GM23338 (cell line): ENCODE data around the gene PTPN21. TPM values are rescaled to one million over a fixed set of nuclear protein-coding genes. Genes with fewer than 3 reads are reported as not detected.

Source experiments
- ATAC-seq: fragments of 200-7000 bp; cut with Tn5 transposase; 3 replicates; pipeline ENCODE4 v1.9.1; 2020
- DNase-seq: peaks from one replicate; pipeline ENCODE4 v3.0.0-alpha.2; 2015; ENCODE audit warnings: low spot score
- H2AFZ ChIP-seq: fragments of 200-600 bp; sonication (generic); 2 replicates; pipeline ENCODE4 v1.8.0; 2016; ENCODE audit warnings: antibody characterized with exemption, mild to moderate bottlenecking, moderate library complexity
- H3F3A ChIP-seq: fragments of 200-600 bp; sonication (generic); replicated peaks from 2 replicates; pipeline ENCODE4 v1.8.0; 2017; ENCODE audit warnings: antibody characterized with exemption, mixed run types, low read depth
- H3K27ac ChIP-seq: fragments of 200-600 bp; sonication (generic); 2 replicates; pipeline ENCODE4 v1.6.1; 2016; ENCODE audit warnings: low read depth
- H3K27me3 ChIP-seq: fragments of 200-600 bp; sonication (generic); 2 replicates; pipeline ENCODE4 v1.8.0; 2016; ENCODE audit warnings: mild to moderate bottlenecking, mixed run types, moderate library complexity; ENCODE audit not compliant: insufficient read depth
- H3K36me3 ChIP-seq: fragments of 200-600 bp; sonication (generic); 2 replicates; pipeline ENCODE4 v1.8.0; 2016; ENCODE audit warnings: mild to moderate bottlenecking; ENCODE audit not compliant: insufficient read depth
- H3K4me1 ChIP-seq: fragments of 200-600 bp; sonication (generic); 2 replicates; pipeline ENCODE4 v1.8.0; 2016; ENCODE audit warnings: mild to moderate bottlenecking, moderate library complexity; ENCODE audit not compliant: insufficient read depth
- H3K4me2 ChIP-seq: fragments of 200-600 bp; sonication (generic); 2 replicates; pipeline ENCODE4 v1.7.1; 2017; ENCODE audit warnings: mixed run types
- H3K4me3 ChIP-seq: fragments of 200-600 bp; sonication (generic); 2 replicates; pipeline ENCODE4 v1.6.1; 2016; ENCODE audit warnings: mixed run types
- H3K79me2 ChIP-seq: fragments of 200-600 bp; sonication (generic); replicated peaks from 2 replicates; pipeline ENCODE4 v1.8.0; 2017; ENCODE audit warnings: mild to moderate bottlenecking; ENCODE audit not compliant: insufficient read depth
- H3K9me2 ChIP-seq: fragments of 200-600 bp; sonication (generic); 2 replicates; pipeline ENCODE4 v1.8.0; 2017; ENCODE audit not compliant: insufficient read depth
- H4K20me1 ChIP-seq: fragments of 200-600 bp; sonication (generic); replicated peaks from 2 replicates; pipeline ENCODE4 v1.8.0; 2017; ENCODE audit warnings: mild to moderate bottlenecking; ENCODE audit not compliant: insufficient read depth
- H3K27ac Mint-ChIP-seq: 2 replicates; pipeline ENCODE4 v1.8.0; 2020; ENCODE audit warnings: inconsistent platforms, mild to moderate bottlenecking, moderate library complexity, mixed read lengths
- H3K27me3 Mint-ChIP-seq: 3 replicates; pipeline ENCODE4 v1.8.0; 2022; ENCODE audit warnings: low read depth, mild to moderate bottlenecking, moderate library complexity, mixed read lengths, inconsistent platforms; ENCODE audit not compliant: insufficient read depth, poor library complexity
- H3K36me3 Mint-ChIP-seq: 3 replicates; pipeline ENCODE4 v1.8.0; 2021; ENCODE audit warnings: low read depth, mild to moderate bottlenecking, inconsistent platforms, moderate library complexity, mixed read lengths
- H3K4me1 Mint-ChIP-seq: 3 replicates; pipeline ENCODE4 v1.8.0; 2020; ENCODE audit warnings: mild to moderate bottlenecking, inconsistent platforms, mixed read lengths
- H3K4me3 Mint-ChIP-seq: 3 replicates; pipeline ENCODE4 v1.8.0; 2021; ENCODE audit warnings: moderate library complexity, mild to moderate bottlenecking, inconsistent platforms, mixed read lengths
- H3K9me3 Mint-ChIP-seq: 3 replicates; pipeline ENCODE4 v1.8.0; 2020; ENCODE audit warnings: moderate library complexity, mild to moderate bottlenecking, inconsistent platforms, mixed read lengths
- CREB1 ChIP-seq: fragments of 250-450 bp; sonication (Bioruptor Pico); IDR thresholded peaks from 2 replicates; pipeline ENCODE4 v1.5.0; 2020; ENCODE audit warnings: low read depth, mild to moderate bottlenecking, moderate library complexity
- EZH2phosphoT487 ChIP-seq: fragments of 200-600 bp; sonication (generic); IDR thresholded peaks from one replicate; pipeline ENCODE4 v1.8.1; 2018; ENCODE audit warnings: antibody characterized with exemption; ENCODE audit not compliant: unreplicated experiment
- JUNB ChIP-seq: IDR thresholded peaks from one replicate; pipeline ENCODE4 v1.6.1; 2016; ENCODE audit warnings: antibody characterized with exemption; ENCODE audit not compliant: unreplicated experiment
- NANOG ChIP-seq: IDR thresholded peaks from 2 replicates; pipeline ENCODE4 v1.6.1; 2016; ENCODE audit warnings: antibody characterized with exemption, borderline replicate concordance
- POLR2AphosphoS5 ChIP-seq: IDR thresholded peaks from 2 replicates; pipeline ENCODE4 v1.6.1; 2016; ENCODE audit warnings: antibody characterized with exemption, low read depth
- STAT1 ChIP-seq: IDR thresholded peaks from one replicate; pipeline ENCODE4 v1.6.1; 2016; ENCODE audit warnings: antibody characterized with exemption; ENCODE audit not compliant: unreplicated experiment
- ZNF331 ChIP-seq: fragments of 250-450 bp; sonication (Bioruptor Pico); IDR thresholded peaks from 2 replicates; pipeline ENCODE4 v1.5.0; 2020; ENCODE audit warnings: low read depth, mild to moderate bottlenecking, moderate library complexity
- polyA plus RNA-seq: library from polyadenylated mRNA; unstranded; fragments of >200 nt; fragmentation: Nextera tagmentation; extraction: Ambion mirVana; gene quantifications from 2 replicates; pipeline ENCODE4 v1.2.1, GENCODE V29; 2016
- total RNA-seq: library from RNA; depleted of rRNA; stranded (reverse); fragments of >200 nt; shearing (Covaris generic); gene quantifications from 2 replicates; pipeline ENCODE4 v1.2.3, GENCODE V29; 2014
- TF ChIP-seq, protein P1 (sequence below), 2 experiments: fragments of 200-600 bp in 1 of 2; sonication (generic) in 1 of 2; conservative IDR thresholded peaks; 2 replicates each; pipeline versions ENCODE4 v1.5.1 to v1.6.1; 2016 to 2017; ENCODE audit warnings: antibody characterized with exemption in 2 of 2, low read depth in 2 of 2, mild to moderate bottlenecking in 2 of 2, moderate library complexity in 1 of 2
- TF ChIP-seq, protein P2 (sequence below): IDR thresholded peaks from one replicate; pipeline ENCODE4 v1.6.1; 2018; ENCODE audit warnings: antibody characterized with exemption; ENCODE audit not compliant: unreplicated experiment
- TF ChIP-seq, protein P3 (sequence below): IDR thresholded peaks from 2 replicates; pipeline ENCODE4 v1.6.1; 2016; ENCODE audit warnings: antibody characterized with exemption

The PTPN21 gene
- total and polyA plus RNA-seq, 2 experiments from 2014 or later = 2.7 to 5.6 TPM

DNA sequence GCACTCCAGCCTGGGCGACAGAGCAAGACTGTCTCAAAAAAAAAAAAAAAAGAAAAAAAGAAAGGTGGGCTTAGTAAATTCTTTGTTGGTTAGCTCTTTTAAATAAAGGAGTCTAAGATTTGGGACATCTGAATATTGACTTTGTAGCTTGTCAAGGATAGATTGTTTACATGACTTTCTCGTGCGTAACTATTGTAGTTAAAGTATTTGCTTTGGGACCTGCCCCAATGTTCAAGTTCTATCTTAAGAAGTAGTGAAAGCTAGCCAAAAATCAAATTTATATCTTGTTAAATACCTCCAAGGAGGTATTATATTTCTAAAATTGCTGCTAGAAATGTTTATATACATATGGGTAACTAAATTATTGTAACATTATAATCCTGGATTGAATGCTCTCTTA is 32.4 kb downstream of the PTPN21 start:
- H3K27ac ChIP-seq = no peak overlapping the region
- H3K4me3 Mint-ChIP-seq = no peak overlapping the region
- DNase-seq = no peak
- TF ChIP-seq JUNB (no peak), NANOG (no peak), EZH2phosphoT487 (no peak), POLR2AphosphoS5 (no peak)
- TF ChIP-seq, protein P1, sequence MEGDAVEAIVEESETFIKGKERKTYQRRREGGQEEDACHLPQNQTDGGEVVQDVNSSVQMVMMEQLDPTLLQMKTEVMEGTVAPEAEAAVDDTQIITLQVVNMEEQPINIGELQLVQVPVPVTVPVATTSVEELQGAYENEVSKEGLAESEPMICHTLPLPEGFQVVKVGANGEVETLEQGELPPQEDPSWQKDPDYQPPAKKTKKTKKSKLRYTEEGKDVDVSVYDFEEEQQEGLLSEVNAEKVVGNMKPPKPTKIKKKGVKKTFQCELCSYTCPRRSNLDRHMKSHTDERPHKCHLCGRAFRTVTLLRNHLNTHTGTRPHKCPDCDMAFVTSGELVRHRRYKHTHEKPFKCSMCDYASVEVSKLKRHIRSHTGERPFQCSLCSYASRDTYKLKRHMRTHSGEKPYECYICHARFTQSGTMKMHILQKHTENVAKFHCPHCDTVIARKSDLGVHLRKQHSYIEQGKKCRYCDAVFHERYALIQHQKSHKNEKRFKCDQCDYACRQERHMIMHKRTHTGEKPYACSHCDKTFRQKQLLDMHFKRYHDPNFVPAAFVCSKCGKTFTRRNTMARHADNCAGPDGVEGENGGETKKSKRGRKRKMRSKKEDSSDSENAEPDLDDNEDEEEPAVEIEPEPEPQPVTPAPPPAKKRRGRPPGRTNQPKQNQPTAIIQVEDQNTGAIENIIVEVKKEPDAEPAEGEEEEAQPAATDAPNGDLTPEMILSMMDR (conservative IDR thresholded peaks at IDR 0.05; ENCODE audit: low read depth in 2 of 2) = no peak
- no peaks in the 10 kb centered on the region for H3K4me1 ChIP-seq
- no peak overlapping the region for H3K27ac Mint-ChIP-seq
- no peaks in the 10 kb centered on the region for H3K36me3 Mint-ChIP-seq
- no peaks in the 10 kb centered on the region for H3K9me3 Mint-ChIP-seq
- 0 out of 2 replicates have a peak, but pooled peaks cover 7% of the 10 kb centered on the region for H3K79me2 ChIP-seq
- H3K4me1 Mint-ChIP-seq = no peaks in the 10 kb centered on the region
- no peaks in the 10 kb centered on the region for H3K27me3 ChIP-seq
- no peak for ATAC-seq
- peaks cover 4% of the 10 kb centered on the region for H3K27me3 Mint-ChIP-seq
- no peaks in the 10 kb centered on the region for H3K9me2 ChIP-seq
- no peak overlapping the region for H3K4me2 ChIP-seq
- H2AFZ ChIP-seq = no peak overlapping the region
- H4K20me1 ChIP-seq = no peaks in the 10 kb centered on the region; the same call in 1 of the 2 replicates
- no peak overlapping the region for H3K4me3 ChIP-seq
- no peaks in the 10 kb centered on the region for H3K36me3 ChIP-seq
- no peaks in the 10 kb centered on the region for H3F3A ChIP-seq

DNA sequence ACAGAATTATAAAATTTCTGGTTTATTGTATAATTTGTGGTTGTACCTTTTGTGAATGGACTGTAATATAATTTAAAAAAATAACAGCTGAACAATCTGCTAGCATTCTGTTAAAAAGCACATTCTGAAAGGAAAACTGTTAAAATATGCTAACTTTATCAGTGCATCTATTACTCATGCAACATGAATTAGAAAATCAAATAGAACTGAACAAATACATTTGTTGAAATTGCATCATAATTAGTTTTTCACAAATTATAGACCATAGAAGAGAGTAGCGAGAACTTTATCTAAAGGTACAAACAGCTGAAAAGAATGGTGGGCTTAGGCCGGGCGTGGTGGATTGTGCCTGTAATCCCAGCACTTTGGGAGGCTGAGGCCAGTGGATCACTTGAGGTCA is 33.0 kb downstream of the PTPN21 start:
- Histone ChIP-seq H4K20me1 (no peaks in the 10 kb centered on the region; the same call in none of the 2 replicates), H3K4me1 (no peaks in the 10 kb centered on the region), H3F3A (no peaks in the 10 kb centered on the region), H3K4me3 (no peak overlapping the region), H3K36me3 (no peaks in the 10 kb centered on the region), H3K27ac (no peak overlapping the region), H3K27me3 (no peaks in the 10 kb centered on the region), H3K9me2 (no peaks in the 10 kb centered on the region), H3K79me2 (0 out of 2 replicates have a peak, but pooled peaks cover 7% of the 10 kb centered on the region), H3K4me2 (no peak overlapping the region), H2AFZ (no peak overlapping the region)
- Mint-ChIP-seq H3K27ac (no peak overlapping the region), H3K9me3 (no peaks in the 10 kb centered on the region), H3K27me3 (peaks cover 2% of the 10 kb centered on the region), H3K4me1 (no peaks in the 10 kb centered on the region), H3K4me3 (no peak overlapping the region), H3K36me3 (no peaks in the 10 kb centered on the region)
- ATAC-seq (no peak), DNase-seq (no peak)
- no peak for TF ChIP-seq POLR2AphosphoS5
- TF ChIP-seq, protein P2, sequence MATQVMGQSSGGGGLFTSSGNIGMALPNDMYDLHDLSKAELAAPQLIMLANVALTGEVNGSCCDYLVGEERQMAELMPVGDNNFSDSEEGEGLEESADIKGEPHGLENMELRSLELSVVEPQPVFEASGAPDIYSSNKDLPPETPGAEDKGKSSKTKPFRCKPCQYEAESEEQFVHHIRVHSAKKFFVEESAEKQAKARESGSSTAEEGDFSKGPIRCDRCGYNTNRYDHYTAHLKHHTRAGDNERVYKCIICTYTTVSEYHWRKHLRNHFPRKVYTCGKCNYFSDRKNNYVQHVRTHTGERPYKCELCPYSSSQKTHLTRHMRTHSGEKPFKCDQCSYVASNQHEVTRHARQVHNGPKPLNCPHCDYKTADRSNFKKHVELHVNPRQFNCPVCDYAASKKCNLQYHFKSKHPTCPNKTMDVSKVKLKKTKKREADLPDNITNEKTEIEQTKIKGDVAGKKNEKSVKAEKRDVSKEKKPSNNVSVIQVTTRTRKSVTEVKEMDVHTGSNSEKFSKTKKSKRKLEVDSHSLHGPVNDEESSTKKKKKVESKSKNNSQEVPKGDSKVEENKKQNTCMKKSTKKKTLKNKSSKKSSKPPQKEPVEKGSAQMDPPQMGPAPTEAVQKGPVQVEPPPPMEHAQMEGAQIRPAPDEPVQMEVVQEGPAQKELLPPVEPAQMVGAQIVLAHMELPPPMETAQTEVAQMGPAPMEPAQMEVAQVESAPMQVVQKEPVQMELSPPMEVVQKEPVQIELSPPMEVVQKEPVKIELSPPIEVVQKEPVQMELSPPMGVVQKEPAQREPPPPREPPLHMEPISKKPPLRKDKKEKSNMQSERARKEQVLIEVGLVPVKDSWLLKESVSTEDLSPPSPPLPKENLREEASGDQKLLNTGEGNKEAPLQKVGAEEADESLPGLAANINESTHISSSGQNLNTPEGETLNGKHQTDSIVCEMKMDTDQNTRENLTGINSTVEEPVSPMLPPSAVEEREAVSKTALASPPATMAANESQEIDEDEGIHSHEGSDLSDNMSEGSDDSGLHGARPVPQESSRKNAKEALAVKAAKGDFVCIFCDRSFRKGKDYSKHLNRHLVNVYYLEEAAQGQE = no peak
- no peak for TF ChIP-seq STAT1
- no peak for TF ChIP-seq EZH2phosphoT487
- no peak for TF ChIP-seq ZNF331 (CRISPR knock-in tag)
- TF ChIP-seq, protein P3, sequence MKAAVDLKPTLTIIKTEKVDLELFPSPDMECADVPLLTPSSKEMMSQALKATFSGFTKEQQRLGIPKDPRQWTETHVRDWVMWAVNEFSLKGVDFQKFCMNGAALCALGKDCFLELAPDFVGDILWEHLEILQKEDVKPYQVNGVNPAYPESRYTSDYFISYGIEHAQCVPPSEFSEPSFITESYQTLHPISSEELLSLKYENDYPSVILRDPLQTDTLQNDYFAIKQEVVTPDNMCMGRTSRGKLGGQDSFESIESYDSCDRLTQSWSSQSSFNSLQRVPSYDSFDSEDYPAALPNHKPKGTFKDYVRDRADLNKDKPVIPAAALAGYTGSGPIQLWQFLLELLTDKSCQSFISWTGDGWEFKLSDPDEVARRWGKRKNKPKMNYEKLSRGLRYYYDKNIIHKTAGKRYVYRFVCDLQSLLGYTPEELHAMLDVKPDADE = no peak
- TF ChIP-seq JUNB = no peak
- TF ChIP-seq CREB1 (CRISPR knock-in tag) = no peak
